Measurements from ENCODE around the gene HUS1.
A peak's percentile ranks its signal among the peaks of the same experiment; 100 is the strongest.

Gene HUS1

GRCh38 chr7:47978790-47979144, 648 bp downstream of the HUS1 start:
- no peak for DNase-seq

- no peak for DNase-seq
Measured at GRCh38 chr7:47973739-47974138, 5.7 kb downstream of the HUS1 start.

- DNase-seq = no peak
Measured at GRCh38 chr7:47970761-47971160, 8.7 kb downstream of the HUS1 start.

- peak; percentile 69 for DNase-seq
Measured at GRCh38 chr7:47968847-47969774, 10.3 kb downstream of the HUS1 start.

GRCh38 chr7:47967708-47968107, 11.7 kb downstream of the HUS1 start:
- no peak for DNase-seq

- DNase-seq = no peak
Measured at GRCh38 chr7:47967123-47967522, 12.3 kb downstream of the HUS1 start.

- DNase-seq = no peak
Measured at GRCh38 chr7:47965456-47965855, 14.0 kb downstream of the HUS1 start.

- no peak for DNase-seq
Measured at GRCh38 chr7:47962262-47962661, 17.2 kb downstream of the HUS1 start.

- DNase-seq = no peak
Measured at GRCh38 chr7:47957156-47957555, 22.3 kb downstream of the HUS1 start.

GRCh38 chr7:47956220-47956619, 23.2 kb downstream of the HUS1 start:
- DNase-seq = peak in 1 of 2 experiments; percentile 28

GRCh38 chr7:47954231-47954911, 25.0 kb downstream of the HUS1 start:
- DNase-seq = no peak

GRCh38 chr7:47953822-47954221, 25.6 kb downstream of the HUS1 start:
- no peak for DNase-seq

- no peak for DNase-seq
Measured at GRCh38 chr7:47952224-47952623, 27.2 kb downstream of the HUS1 start.

- no peak for DNase-seq
Measured at GRCh38 chr7:47951374-47951773, 28.0 kb downstream of the HUS1 start.

- no peak for DNase-seq
Measured at GRCh38 chr7:47950714-47951113, 28.7 kb downstream of the HUS1 start.

GRCh38 chr7:47949703-47950102, 29.7 kb downstream of the HUS1 start:
- no peak for DNase-seq

GRCh38 chr7:47948141-47948790, 31.1 kb downstream of the HUS1 start, which contains the start of gene PKD1L1:
Gene PKD1L1 (minus strand): TSS chr7:47948466. CDS start chr7:47948440, 26 bp downstream.
- no peak for DNase-seq

GRCh38 chr7:47947355-47947749, 32.1 kb downstream of the HUS1 start:
- DNase-seq = no peak

- DNase-seq = no peak
Measured at GRCh38 chr7:47946581-47947354, 32.6 kb downstream of the HUS1 start.

GRCh38 chr7:47945261-47946015, 34.0 kb downstream of the HUS1 start:
- DNase-seq = peak; percentile 52 to 69

GRCh38 chr7:47944536-47945260, 34.7 kb downstream of the HUS1 start:
- DNase-seq = no peak

Data from NCI-H2081 (cell line).